Bronchial epithelial cell (primary cell): ENCODE results near the gene COQ5. TPM values are rescaled to one million over a fixed set of nuclear protein-coding genes. Genes with fewer than 3 reads are reported as not detected.
"Not testable (repeated sequence)": the region's sequence is repeated elsewhere in the genome, so short reads cannot be mapped to it uniquely, and the experiment has no call there.

Experiments used
- DNase-seq: peaks from one replicate; pipeline ENCODE4 v3.0.0-alpha.2; 2010; ENCODE audit warnings: low read depth
- FAIRE-seq: peaks from 2 replicates; lab custom pipeline; 2011; peaks lifted over from hg19 to GRCh38; lab: Jason Lieb, UNC
- H3K27me3 ChIP-seq: 2 replicates; pipeline ENCODE4 v1.5.1; 2011; ENCODE audit warnings: low read length; ENCODE audit not compliant: control insufficient read depth, insufficient read depth
- H3K36me3 ChIP-seq: 2 replicates; pipeline ENCODE4 v1.5.1; 2011; ENCODE audit warnings: low read length; ENCODE audit not compliant: control insufficient read depth, insufficient read depth
- H3K4me3 ChIP-seq: 2 replicates; pipeline ENCODE4 v1.5.1; 2011; ENCODE audit warnings: mild to moderate bottlenecking, low read depth, low read length, control low read depth
- CTCF ChIP-seq: IDR thresholded peaks from 2 replicates; pipeline ENCODE4 v1.5.1; 2011; ENCODE audit warnings: mild to moderate bottlenecking, moderate library complexity, low read length, control low read depth, inconsistent platforms; ENCODE audit not compliant: insufficient read depth, severe bottlenecking
- total RNA-seq: library from RNA; depleted of rRNA; stranded (reverse); fragments of >200 nt; gene quantifications from 2 replicates; pipeline ENCODE4 v1.2.1, GENCODE V29; 2014

Gene COQ5
- total RNA-seq, 1 donor from 2014 or later: 32.9 TPM

GRCh38 chr12:120490325-120490724 lies 38.6 kb downstream of the COQ5 start:
- H3K27me3 ChIP-seq: no peaks in the 10 kb centered on the region
- H3K4me3 ChIP-seq: no peak overlapping the region
- DNase-seq: no peak
- no peak for TF ChIP-seq CTCF
- peaks cover 2% of the 10 kb centered on the region for H3K36me3 ChIP-seq
- FAIRE-seq: no peak

GRCh38 chr12:120489018-120489417 lies 39.9 kb downstream of the COQ5 start:
- Histone ChIP-seq H3K4me3 (no peak overlapping the region), H3K27me3 (no peaks in the 10 kb centered on the region), H3K36me3 (peaks cover 2% of the 10 kb centered on the region)
- TF ChIP-seq CTCF: no peak
- DNase-seq (no peak), FAIRE-seq (no peak)

GRCh38 chr12:120488057-120488640 lies 40.8 kb downstream of the COQ5 start:
- no peak for TF ChIP-seq CTCF
- Histone ChIP-seq H3K4me3 (no peak overlapping the region), H3K27me3 (no peaks in the 10 kb centered on the region), H3K36me3 (peaks cover 2% of the 10 kb centered on the region)
- no peak for DNase-seq
- no peak for FAIRE-seq

- FAIRE-seq, H3K27me3 ChIP-seq, H3K4me3 ChIP-seq, DNase-seq, H3K36me3 ChIP-seq: not testable (repeated sequence)
Measured at GRCh38 chr12:120487552-120487951, 41.4 kb downstream of the COQ5 start.

- Histone ChIP-seq H3K36me3 (no peaks in the 10 kb centered on the region), H3K4me3 (no peak overlapping the region), H3K27me3 (no peaks in the 10 kb centered on the region)
- no peak for DNase-seq
- TF ChIP-seq CTCF: no peak
- FAIRE-seq: no peak
Measured at GRCh38 chr12:120485961-120486881, 42.7 kb downstream of the COQ5 start.

- Histone ChIP-seq H3K4me3 (no peak overlapping the region), H3K36me3 (no peaks in the 10 kb centered on the region), H3K27me3 (no peaks in the 10 kb centered on the region)
- DNase-seq (no peak), FAIRE-seq (no peak)
- TF ChIP-seq CTCF: no peak
Measured at GRCh38 chr12:120483621-120484020, 45.3 kb downstream of the COQ5 start.
